GM23338 (cell line): ENCODE measurements around the gene KYAT1. TPM values are rescaled to one million over a fixed set of nuclear protein-coding genes. Genes with fewer than 3 reads are reported as not detected.
A peak's percentile ranks its signal among the peaks of the same experiment; 100 is the strongest.

Experiments
- ATAC-seq: fragments of 200-7000 bp; cut with Tn5 transposase; 3 replicates; pipeline ENCODE4 v1.9.1; 2020
- DNase-seq: peaks from one replicate; pipeline ENCODE4 v3.0.0-alpha.2; 2015; ENCODE audit warnings: low spot score
- H2AFZ ChIP-seq: fragments of 200-600 bp; sonication (generic); 2 replicates; pipeline ENCODE4 v1.8.0; 2016; ENCODE audit warnings: antibody characterized with exemption, mild to moderate bottlenecking, moderate library complexity
- H3F3A ChIP-seq: fragments of 200-600 bp; sonication (generic); replicated peaks from 2 replicates; pipeline ENCODE4 v1.8.0; 2017; ENCODE audit warnings: antibody characterized with exemption, mixed run types, low read depth
- H3K27ac ChIP-seq: fragments of 200-600 bp; sonication (generic); 2 replicates; pipeline ENCODE4 v1.6.1; 2016; ENCODE audit warnings: low read depth
- H3K27me3 ChIP-seq: fragments of 200-600 bp; sonication (generic); 2 replicates; pipeline ENCODE4 v1.8.0; 2016; ENCODE audit warnings: mild to moderate bottlenecking, mixed run types, moderate library complexity; ENCODE audit not compliant: insufficient read depth
- H3K36me3 ChIP-seq: fragments of 200-600 bp; sonication (generic); 2 replicates; pipeline ENCODE4 v1.8.0; 2016; ENCODE audit warnings: mild to moderate bottlenecking; ENCODE audit not compliant: insufficient read depth
- H3K4me1 ChIP-seq: fragments of 200-600 bp; sonication (generic); 2 replicates; pipeline ENCODE4 v1.8.0; 2016; ENCODE audit warnings: mild to moderate bottlenecking, moderate library complexity; ENCODE audit not compliant: insufficient read depth
- H3K4me2 ChIP-seq: fragments of 200-600 bp; sonication (generic); 2 replicates; pipeline ENCODE4 v1.7.1; 2017; ENCODE audit warnings: mixed run types
- H3K4me3 ChIP-seq: fragments of 200-600 bp; sonication (generic); 2 replicates; pipeline ENCODE4 v1.6.1; 2016; ENCODE audit warnings: mixed run types
- H3K79me2 ChIP-seq: fragments of 200-600 bp; sonication (generic); replicated peaks from 2 replicates; pipeline ENCODE4 v1.8.0; 2017; ENCODE audit warnings: mild to moderate bottlenecking; ENCODE audit not compliant: insufficient read depth
- H3K9me2 ChIP-seq: fragments of 200-600 bp; sonication (generic); 2 replicates; pipeline ENCODE4 v1.8.0; 2017; ENCODE audit not compliant: insufficient read depth
- H4K20me1 ChIP-seq: fragments of 200-600 bp; sonication (generic); replicated peaks from 2 replicates; pipeline ENCODE4 v1.8.0; 2017; ENCODE audit warnings: mild to moderate bottlenecking; ENCODE audit not compliant: insufficient read depth
- H3K27ac Mint-ChIP-seq: 2 replicates; pipeline ENCODE4 v1.8.0; 2020; ENCODE audit warnings: inconsistent platforms, mild to moderate bottlenecking, moderate library complexity, mixed read lengths
- H3K27me3 Mint-ChIP-seq: 3 replicates; pipeline ENCODE4 v1.8.0; 2022; ENCODE audit warnings: low read depth, mild to moderate bottlenecking, moderate library complexity, mixed read lengths, inconsistent platforms; ENCODE audit not compliant: insufficient read depth, poor library complexity
- H3K36me3 Mint-ChIP-seq: 3 replicates; pipeline ENCODE4 v1.8.0; 2021; ENCODE audit warnings: low read depth, mild to moderate bottlenecking, inconsistent platforms, moderate library complexity, mixed read lengths
- H3K4me1 Mint-ChIP-seq: 3 replicates; pipeline ENCODE4 v1.8.0; 2020; ENCODE audit warnings: mild to moderate bottlenecking, inconsistent platforms, mixed read lengths
- H3K4me3 Mint-ChIP-seq: 3 replicates; pipeline ENCODE4 v1.8.0; 2021; ENCODE audit warnings: moderate library complexity, mild to moderate bottlenecking, inconsistent platforms, mixed read lengths
- H3K9me3 Mint-ChIP-seq: 3 replicates; pipeline ENCODE4 v1.8.0; 2020; ENCODE audit warnings: moderate library complexity, mild to moderate bottlenecking, inconsistent platforms, mixed read lengths
- CREB1 ChIP-seq: fragments of 250-450 bp; sonication (Bioruptor Pico); IDR thresholded peaks from 2 replicates; pipeline ENCODE4 v1.5.0; 2020; ENCODE audit warnings: low read depth, mild to moderate bottlenecking, moderate library complexity
- EZH2 ChIP-seq: fragments of 200-600 bp; sonication (generic); IDR thresholded peaks from one replicate; pipeline ENCODE4 v1.8.0; 2017; ENCODE audit warnings: antibody characterized with exemption, mild to moderate bottlenecking, low read depth; ENCODE audit not compliant: unreplicated experiment
- JUNB ChIP-seq: IDR thresholded peaks from one replicate; pipeline ENCODE4 v1.6.1; 2016; ENCODE audit warnings: antibody characterized with exemption; ENCODE audit not compliant: unreplicated experiment
- NANOG ChIP-seq: IDR thresholded peaks from 2 replicates; pipeline ENCODE4 v1.6.1; 2016; ENCODE audit warnings: antibody characterized with exemption, borderline replicate concordance
- POLR2AphosphoS5 ChIP-seq: IDR thresholded peaks from 2 replicates; pipeline ENCODE4 v1.6.1; 2016; ENCODE audit warnings: antibody characterized with exemption, low read depth
- ZNF114 ChIP-seq: fragments of 250-450 bp; sonication (Bioruptor Pico); IDR thresholded peaks from 2 replicates; pipeline ENCODE4 v1.5.0; 2020; ENCODE audit warnings: mild to moderate bottlenecking, moderate library complexity
- ZNF331 ChIP-seq: fragments of 250-450 bp; sonication (Bioruptor Pico); IDR thresholded peaks from 2 replicates; pipeline ENCODE4 v1.5.0; 2020; ENCODE audit warnings: low read depth, mild to moderate bottlenecking, moderate library complexity
- polyA plus RNA-seq: library from polyadenylated mRNA; unstranded; fragments of >200 nt; fragmentation: Nextera tagmentation; extraction: Ambion mirVana; gene quantifications from 2 replicates; pipeline ENCODE4 v1.2.1, GENCODE V29; 2016
- total RNA-seq: library from RNA; depleted of rRNA; stranded (reverse); fragments of >200 nt; shearing (Covaris generic); gene quantifications from 2 replicates; pipeline ENCODE4 v1.2.3, GENCODE V29; 2014
- TF ChIP-seq, protein P1 (sequence below), 2 experiments: fragments of 200-600 bp in 1 of 2; sonication (generic) in 1 of 2; conservative IDR thresholded peaks; 2 replicates each; pipeline versions ENCODE4 v1.5.1 to v1.6.1; 2016 to 2017; ENCODE audit warnings: antibody characterized with exemption in 2 of 2, low read depth in 2 of 2, mild to moderate bottlenecking in 2 of 2, moderate library complexity in 1 of 2
- TF ChIP-seq, protein P2 (sequence below): IDR thresholded peaks from 2 replicates; pipeline ENCODE4 v1.6.1; 2016; ENCODE audit warnings: antibody characterized with exemption
- TF ChIP-seq, protein P3 (sequence below): fragments of 250-450 bp; sonication (Bioruptor Pico); IDR thresholded peaks from 2 replicates; pipeline ENCODE4 v1.5.0; 2020; ENCODE audit warnings: mild to moderate bottlenecking, moderate library complexity

KYAT1 gene
- total and polyA plus RNA-seq, 2 experiments from 2014 or later: 26.1 to 34.0 TPM

- Histone ChIP-seq H4K20me1 (peaks cover 12% of the 10 kb centered on the region), H3K27me3 (no peaks in the 10 kb centered on the region), H3K79me2 (peaks cover 91% of the 10 kb centered on the region), H3F3A (peaks cover 45% of the 10 kb centered on the region), H3K9me2 (no peaks in the 10 kb centered on the region), H3K36me3 (no peaks in the 10 kb centered on the region; the same call in 1 of the 2 replicates), H2AFZ (no peak overlapping the region), H3K27ac (no peak overlapping the region; the same call in 1 of the 2 replicates), H3K4me3 (no peak overlapping the region), H3K4me2 (peak overlapping the region; percentile 100; the same call in 1 of the 2 replicates), H3K4me1 (peaks cover 23% of the 10 kb centered on the region)
- peaks cover 30% of the 10 kb centered on the region for H3K27me3 Mint-ChIP-seq
- peak overlapping the region; percentile 98 for H3K4me3 Mint-ChIP-seq
- no peak for ATAC-seq
- DNase-seq: no peak
- H3K4me1 Mint-ChIP-seq: peaks cover 66% of the 10 kb centered on the region
- TF ChIP-seq, protein P1, sequence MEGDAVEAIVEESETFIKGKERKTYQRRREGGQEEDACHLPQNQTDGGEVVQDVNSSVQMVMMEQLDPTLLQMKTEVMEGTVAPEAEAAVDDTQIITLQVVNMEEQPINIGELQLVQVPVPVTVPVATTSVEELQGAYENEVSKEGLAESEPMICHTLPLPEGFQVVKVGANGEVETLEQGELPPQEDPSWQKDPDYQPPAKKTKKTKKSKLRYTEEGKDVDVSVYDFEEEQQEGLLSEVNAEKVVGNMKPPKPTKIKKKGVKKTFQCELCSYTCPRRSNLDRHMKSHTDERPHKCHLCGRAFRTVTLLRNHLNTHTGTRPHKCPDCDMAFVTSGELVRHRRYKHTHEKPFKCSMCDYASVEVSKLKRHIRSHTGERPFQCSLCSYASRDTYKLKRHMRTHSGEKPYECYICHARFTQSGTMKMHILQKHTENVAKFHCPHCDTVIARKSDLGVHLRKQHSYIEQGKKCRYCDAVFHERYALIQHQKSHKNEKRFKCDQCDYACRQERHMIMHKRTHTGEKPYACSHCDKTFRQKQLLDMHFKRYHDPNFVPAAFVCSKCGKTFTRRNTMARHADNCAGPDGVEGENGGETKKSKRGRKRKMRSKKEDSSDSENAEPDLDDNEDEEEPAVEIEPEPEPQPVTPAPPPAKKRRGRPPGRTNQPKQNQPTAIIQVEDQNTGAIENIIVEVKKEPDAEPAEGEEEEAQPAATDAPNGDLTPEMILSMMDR (conservative IDR thresholded peaks at IDR 0.05; ENCODE audit: low read depth in 2 of 2): no peak
- H3K9me3 Mint-ChIP-seq: no peaks in the 10 kb centered on the region
- H3K36me3 Mint-ChIP-seq: peaks cover 55% of the 10 kb centered on the region
- no peak overlapping the region for H3K27ac Mint-ChIP-seq
Observed at GRCh38 chr9:128884164-128884563, 2.4 kb upstream of the KYAT1 start.

DNA sequence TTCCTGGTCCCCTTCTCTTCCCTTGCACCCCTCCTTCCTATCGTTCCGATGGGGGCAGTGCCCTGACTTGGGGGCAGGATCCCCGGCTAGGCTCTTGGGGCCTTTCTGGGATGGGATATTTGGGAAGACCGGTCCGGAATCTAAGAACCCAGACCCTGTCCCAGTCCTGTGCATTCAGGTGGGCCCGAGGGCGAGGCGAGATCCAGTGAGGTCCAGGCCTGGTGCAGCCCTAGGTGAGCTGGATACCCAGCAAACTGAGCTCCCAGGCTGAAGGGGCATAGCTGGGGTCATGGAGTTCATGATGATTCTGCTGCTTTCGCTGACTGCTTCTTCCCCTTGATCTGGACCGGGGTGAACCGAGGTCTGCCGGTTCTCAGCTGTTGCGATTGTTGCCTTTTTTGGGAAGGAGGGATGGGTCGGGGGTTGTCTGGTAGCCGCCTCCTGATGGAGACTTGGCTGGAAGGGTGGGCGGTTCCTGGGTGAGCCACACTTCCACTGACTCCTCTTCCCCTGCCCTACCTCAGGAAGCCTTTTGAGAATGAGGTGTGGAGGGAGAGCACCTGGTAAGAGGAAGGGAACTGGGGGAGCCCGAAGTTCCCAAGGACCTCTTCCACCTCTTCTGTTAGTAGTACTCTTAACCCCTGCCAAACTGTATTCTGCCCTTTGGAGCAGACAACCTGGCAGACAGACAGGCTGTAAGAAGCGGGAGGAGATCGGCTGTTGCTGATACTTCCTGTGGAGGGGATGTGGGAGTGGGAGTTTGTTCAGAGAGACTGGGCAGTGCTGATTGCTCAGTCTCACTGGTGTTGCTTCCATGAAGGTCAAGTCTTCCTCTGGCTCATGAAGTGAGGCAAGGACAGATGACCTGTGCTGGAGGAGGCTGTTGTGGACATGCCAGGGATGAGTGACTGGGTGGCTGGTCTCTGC, 1.2 kb upstream of the KYAT1 start:
- no peaks in the 10 kb centered on the region; the same call in 1 of the 2 replicates for H3K36me3 ChIP-seq
- peaks cover 17% of the 10 kb centered on the region for H4K20me1 ChIP-seq
- H3K9me3 Mint-ChIP-seq: no peaks in the 10 kb centered on the region
- peaks cover 36% of the 10 kb centered on the region for H3F3A ChIP-seq
- H3K4me3 ChIP-seq: peak overlapping the region; percentile 100
- ATAC-seq (peak; percentile 4; the same call in 2 of the 3 replicates), DNase-seq (no peak)
- peaks cover 43% of the 10 kb centered on the region for H3K36me3 Mint-ChIP-seq
- peak overlapping the region; percentile 86 for H3K27ac ChIP-seq
- peak overlapping the region; percentile 98 for H3K4me3 Mint-ChIP-seq
- peak overlapping the region; percentile 97 for H3K27ac Mint-ChIP-seq
- H3K4me1 ChIP-seq: peaks cover 12% of the 10 kb centered on the region
- no peaks in the 10 kb centered on the region for H3K27me3 ChIP-seq
- no peak overlapping the region; the same call in 1 of the 2 replicates for H2AFZ ChIP-seq
- peaks cover 57% of the 10 kb centered on the region for H3K4me1 Mint-ChIP-seq
- H3K79me2 ChIP-seq: peaks cover 90% of the 10 kb centered on the region
- H3K4me2 ChIP-seq: peak overlapping the region; percentile 100
- no peaks in the 10 kb centered on the region for H3K9me2 ChIP-seq
- peaks cover 30% of the 10 kb centered on the region for H3K27me3 Mint-ChIP-seq
- no peak for TF ChIP-seq POLR2AphosphoS5
- TF ChIP-seq NANOG: no peak
- TF ChIP-seq JUNB: no peak
- no peak for TF ChIP-seq ZNF331 (CRISPR knock-in tag)
- TF ChIP-seq EZH2: no peak
- TF ChIP-seq, protein P2, sequence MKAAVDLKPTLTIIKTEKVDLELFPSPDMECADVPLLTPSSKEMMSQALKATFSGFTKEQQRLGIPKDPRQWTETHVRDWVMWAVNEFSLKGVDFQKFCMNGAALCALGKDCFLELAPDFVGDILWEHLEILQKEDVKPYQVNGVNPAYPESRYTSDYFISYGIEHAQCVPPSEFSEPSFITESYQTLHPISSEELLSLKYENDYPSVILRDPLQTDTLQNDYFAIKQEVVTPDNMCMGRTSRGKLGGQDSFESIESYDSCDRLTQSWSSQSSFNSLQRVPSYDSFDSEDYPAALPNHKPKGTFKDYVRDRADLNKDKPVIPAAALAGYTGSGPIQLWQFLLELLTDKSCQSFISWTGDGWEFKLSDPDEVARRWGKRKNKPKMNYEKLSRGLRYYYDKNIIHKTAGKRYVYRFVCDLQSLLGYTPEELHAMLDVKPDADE: no peak
- TF ChIP-seq ZNF114 (CRISPR knock-in tag): no peak
- TF ChIP-seq CREB1: no peak
- TF ChIP-seq, protein P3, sequence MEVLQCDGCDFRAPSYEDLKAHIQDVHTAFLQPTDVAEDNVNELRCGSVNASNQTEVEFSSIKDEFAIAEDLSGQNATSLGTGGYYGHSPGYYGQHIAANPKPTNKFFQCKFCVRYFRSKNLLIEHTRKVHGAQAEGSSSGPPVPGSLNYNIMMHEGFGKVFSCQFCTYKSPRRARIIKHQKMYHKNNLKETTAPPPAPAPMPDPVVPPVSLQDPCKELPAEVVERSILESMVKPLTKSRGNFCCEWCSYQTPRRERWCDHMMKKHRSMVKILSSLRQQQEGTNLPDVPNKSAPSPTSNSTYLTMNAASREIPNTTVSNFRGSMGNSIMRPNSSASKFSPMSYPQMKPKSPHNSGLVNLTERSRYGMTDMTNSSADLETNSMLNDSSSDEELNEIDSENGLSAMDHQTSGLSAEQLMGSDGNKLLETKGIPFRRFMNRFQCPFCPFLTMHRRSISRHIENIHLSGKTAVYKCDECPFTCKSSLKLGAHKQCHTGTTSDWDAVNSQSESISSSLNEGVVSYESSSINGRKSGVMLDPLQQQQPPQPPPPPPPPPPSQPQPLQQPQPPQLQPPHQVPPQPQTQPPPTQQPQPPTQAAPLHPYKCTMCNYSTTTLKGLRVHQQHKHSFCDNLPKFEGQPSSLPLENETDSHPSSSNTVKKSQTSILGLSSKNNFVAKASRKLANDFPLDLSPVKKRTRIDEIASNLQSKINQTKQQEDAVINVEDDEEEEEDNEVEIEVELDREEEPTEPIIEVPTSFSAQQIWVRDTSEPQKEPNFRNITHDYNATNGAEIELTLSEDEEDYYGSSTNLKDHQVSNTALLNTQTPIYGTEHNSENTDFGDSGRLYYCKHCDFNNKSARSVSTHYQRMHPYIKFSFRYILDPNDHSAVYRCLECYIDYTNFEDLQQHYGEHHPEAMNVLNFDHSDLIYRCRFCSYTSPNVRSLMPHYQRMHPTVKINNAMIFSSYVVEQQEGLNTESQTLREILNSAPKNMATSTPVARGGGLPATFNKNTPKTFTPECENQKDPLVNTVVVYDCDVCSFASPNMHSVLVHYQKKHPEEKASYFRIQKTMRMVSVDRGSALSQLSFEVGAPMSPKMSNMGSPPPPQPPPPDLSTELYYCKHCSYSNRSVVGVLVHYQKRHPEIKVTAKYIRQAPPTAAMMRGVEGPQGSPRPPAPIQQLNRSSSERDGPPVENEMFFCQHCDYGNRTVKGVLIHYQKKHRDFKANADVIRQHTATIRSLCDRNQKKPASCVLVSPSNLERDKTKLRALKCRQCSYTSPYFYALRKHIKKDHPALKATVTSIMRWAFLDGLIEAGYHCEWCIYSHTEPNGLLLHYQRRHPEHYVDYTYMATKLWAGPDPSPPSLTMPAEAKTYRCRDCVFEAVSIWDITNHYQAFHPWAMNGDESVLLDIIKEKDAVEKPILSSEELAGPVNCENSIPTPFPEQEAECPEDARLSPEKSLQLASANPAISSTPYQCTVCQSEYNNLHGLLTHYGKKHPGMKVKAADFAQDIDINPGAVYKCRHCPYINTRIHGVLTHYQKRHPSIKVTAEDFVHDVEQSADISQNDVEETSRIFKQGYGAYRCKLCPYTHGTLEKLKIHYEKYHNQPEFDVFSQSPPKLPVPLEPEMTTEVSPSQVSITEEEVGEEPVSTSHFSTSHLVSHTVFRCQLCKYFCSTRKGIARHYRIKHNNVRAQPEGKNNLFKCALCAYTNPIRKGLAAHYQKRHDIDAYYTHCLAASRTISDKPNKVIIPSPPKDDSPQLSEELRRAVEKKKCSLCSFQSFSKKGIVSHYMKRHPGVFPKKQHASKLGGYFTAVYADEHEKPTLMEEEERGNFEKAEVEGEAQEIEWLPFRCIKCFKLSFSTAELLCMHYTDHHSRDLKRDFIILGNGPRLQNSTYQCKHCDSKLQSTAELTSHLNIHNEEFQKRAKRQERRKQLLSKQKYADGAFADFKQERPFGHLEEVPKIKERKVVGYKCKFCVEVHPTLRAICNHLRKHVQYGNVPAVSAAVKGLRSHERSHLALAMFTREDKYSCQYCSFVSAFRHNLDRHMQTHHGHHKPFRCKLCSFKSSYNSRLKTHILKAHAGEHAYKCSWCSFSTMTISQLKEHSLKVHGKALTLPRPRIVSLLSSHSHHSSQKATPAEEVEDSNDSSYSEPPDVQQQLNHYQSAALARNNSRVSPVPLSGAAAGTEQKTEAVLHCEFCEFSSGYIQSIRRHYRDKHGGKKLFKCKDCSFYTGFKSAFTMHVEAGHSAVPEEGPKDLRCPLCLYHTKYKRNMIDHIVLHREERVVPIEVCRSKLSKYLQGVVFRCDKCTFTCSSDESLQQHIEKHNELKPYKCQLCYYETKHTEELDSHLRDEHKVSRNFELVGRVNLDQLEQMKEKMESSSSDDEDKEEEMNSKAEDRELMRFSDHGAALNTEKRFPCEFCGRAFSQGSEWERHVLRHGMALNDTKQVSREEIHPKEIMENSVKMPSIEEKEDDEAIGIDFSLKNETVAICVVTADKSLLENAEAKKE (CRISPR knock-in tag): no peak
